Iris pigment epithelial cell (primary cell): ENCODE results near the gene WNT7A.

ENCODE experiments used
- DNase-seq: peaks from one replicate; pipeline ENCODE4 v3.0.0-alpha.2; 2011; ENCODE audit warnings: low read depth

The WNT7A gene

GRCh38 chr3:13845806-13846205 lies 34.1 kb downstream of the WNT7A start:
- no peak for DNase-seq

DNA sequence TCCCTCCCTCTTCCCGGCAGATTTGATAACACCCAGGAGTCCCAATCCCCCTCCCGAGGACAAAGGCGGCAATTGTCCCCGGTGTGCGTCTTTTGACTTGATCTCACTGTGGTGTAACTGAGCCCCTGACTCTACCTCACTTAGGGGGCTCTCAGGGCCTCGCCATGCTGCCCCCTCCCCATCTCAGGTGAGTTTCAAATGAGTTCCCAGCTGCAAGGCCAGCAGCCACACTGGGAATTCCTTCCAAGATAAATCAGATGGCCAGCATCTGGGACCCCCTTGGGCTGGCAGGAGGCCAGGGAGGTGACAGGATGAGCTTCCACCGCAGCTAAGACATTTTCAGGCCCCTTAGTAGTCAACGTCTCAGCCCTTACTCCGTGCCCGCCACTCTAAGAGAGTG lies 35.0 kb downstream of the WNT7A start:
- no peak for DNase-seq

DNA sequence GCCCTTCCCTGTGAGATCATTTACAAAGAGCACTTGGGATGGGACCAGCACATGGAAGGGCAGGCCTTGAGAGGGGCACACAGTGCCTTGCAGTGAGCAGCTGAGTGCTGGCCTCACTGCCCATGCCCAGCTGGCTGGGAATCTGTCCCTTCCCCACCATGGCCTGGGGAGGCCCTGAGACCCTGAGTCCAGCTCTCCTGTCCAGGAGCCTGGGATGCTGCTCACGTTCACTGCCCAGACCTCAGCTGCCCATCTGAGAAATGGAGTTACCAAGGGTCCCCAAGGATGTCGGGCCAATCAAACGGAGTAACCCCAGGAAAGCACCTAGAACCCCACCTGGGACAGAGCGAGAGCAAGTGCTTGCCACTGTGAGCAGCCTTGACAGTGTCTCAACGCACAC lies 35.6 kb downstream of the WNT7A start:
- no peak for DNase-seq

- DNase-seq: no peak
These were observed 36.5 kb downstream of the WNT7A start for GRCh38 chr3:13843351-13843750.

GRCh38 chr3:13842226-13842625 lies 37.6 kb downstream of the WNT7A start:
- no peak for DNase-seq

- DNase-seq: no peak
These were observed 38.0 kb downstream of the WNT7A start for GRCh38 chr3:13841826-13842225.

DNA sequence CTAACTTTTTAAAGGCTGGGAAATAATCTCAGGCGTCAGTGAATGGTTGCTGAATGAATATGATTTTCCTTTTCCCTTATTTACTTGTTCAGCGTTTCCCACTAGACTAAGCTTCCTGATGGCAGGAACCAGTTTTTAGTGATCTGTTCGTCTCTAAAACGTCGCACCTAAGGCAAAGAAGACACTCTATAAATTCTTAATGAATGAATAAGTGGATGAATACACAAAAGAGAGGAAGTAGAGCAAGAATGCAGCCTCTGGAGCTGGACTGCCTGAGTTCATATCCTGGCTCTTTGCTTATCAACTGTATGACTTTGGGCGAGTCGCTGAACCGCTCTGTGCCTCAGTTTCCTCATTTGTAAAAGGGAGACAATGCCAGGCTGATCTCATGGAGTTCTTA lies 38.7 kb downstream of the WNT7A start:
- no peak for DNase-seq

GRCh38 chr3:13840456-13840855 lies 39.4 kb downstream of the WNT7A start:
- DNase-seq: no peak

GRCh38 chr3:13839726-13840340 lies 40.0 kb downstream of the WNT7A start:
- DNase-seq: no peak

DNA sequence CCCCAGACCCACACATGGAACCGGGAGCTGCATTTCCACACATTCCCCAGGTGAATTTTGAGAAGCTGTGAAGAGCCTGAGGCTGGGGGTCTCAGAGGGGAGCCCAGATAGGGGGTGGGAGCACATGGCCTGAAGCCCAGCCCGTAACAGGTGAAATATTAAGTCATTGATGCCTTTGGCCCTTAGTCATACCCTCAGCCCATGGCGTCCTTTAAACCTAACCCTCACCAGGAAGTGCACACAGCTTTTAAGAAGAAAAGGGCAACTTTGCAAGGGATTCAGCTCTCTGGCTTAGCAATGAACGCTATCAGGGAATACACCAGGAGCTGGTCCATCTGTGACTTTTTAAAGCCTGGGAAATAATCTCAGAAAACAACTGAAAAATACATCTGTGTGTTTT lies 40.6 kb downstream of the WNT7A start:
- no peak for DNase-seq

DNA sequence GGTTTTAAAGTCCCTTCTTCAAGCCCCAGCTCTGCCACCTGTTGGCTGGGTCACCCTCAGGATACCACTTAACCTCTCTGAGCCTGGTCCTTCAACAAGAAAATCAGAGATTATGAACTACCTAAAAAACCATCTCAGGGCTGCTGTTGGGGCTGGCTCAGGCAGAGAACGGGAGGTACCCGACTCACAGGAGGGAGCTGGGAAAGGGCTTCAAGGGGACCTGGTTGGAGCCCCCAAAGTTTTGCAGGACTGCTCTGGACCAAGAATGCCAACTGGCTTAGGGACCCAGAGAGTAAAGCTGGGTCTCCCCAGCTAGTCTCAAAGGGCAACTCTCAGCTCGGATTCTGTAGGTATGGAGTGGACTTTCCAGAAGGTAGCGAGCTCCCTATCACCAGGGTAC lies 41.5 kb downstream of the WNT7A start:
- no peak for DNase-seq

GRCh38 chr3:13837751-13838150 lies 42.1 kb downstream of the WNT7A start:
- no peak for DNase-seq

GRCh38 chr3:13836658-13837587 lies 42.9 kb downstream of the WNT7A start:
- DNase-seq: no peak

DNA sequence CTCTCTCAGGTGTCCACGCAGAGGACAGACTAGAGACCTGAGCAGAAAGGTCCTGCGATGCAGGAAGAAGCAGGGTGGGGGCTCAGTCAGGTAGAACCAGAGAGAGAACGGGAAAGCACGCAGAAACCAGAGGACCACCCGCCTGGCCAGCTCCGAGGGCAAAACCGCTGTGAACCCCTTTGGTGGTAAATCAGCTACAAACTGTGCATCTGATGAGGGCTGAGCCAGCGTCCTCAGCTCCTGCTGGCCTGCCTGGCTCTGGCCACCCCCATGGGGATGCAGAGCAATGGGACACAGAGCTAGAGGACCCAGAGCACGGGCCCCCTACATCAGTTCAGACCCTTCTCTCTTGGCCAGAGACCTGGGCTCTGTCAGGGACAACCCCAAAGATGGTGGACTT lies 44.6 kb downstream of the WNT7A start:
- DNase-seq: no peak

DNA sequence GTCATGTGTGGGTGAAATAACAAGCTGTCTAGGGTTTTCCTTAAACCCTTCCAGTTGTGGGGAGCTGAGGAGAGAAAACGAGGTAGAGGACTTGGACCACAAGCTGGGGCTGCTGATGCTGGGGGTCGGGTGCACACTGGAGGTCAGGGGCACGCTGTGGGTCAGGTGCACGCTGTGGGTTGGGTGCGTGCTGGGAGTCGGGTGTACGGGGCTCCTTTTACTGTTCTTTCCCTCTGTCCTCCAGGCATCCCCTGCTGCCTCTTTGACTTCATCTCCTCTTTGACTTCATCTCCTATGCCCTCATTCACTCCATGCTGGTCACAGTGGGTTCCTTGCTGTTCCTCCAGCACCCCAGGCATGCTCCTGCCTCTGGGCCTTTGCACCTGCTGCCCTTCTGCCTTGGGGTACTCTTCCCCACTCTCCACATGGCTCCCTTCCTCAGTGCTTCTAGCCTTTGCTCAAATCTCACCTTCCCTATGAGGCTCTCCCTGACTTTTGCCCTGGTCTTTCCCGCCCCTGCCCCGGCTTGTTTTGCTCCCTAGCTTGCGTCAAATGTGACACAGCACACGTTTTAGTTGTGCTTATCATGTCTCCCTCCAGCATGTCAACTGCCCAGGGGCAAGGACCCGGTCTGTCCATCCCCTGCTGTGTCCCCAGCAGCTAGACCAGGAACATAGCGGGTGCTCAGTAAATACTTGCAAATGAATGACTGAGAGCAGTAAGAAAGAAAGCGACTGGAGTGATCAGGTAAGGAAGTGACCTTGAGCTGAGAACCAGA lies 45.4 kb downstream of the WNT7A start:
- DNase-seq: no peak

GRCh38 chr3:13833506-13834257 lies 46.2 kb downstream of the WNT7A start:
- DNase-seq: no peak

DNA sequence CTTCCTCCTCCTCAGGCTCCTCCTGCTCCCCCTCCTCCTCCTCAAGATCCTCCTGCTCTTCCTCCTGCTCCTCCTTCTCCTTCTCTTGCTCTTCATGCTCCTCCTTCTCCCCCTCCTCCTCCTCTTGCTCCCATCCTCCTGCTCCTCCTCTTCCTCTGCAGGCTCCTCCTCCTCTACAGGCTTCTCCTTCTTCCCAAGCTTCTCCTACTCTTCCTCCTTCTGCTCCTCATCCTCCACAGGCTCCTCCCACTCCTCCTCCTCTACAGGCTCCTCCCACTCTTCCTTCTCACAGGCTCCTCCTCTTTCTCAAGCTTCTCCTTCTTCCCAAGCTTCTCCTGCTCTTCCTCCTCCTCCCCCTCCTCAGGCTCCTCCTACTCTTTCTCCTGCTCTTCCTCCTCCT lies 47.7 kb downstream of the WNT7A start:
- no peak for DNase-seq

GRCh38 chr3:13831386-13831996 lies 48.4 kb downstream of the WNT7A start:
- DNase-seq: no peak

GRCh38 chr3:13829311-13829710 lies 50.6 kb downstream of the WNT7A start:
- no peak for DNase-seq

DNA sequence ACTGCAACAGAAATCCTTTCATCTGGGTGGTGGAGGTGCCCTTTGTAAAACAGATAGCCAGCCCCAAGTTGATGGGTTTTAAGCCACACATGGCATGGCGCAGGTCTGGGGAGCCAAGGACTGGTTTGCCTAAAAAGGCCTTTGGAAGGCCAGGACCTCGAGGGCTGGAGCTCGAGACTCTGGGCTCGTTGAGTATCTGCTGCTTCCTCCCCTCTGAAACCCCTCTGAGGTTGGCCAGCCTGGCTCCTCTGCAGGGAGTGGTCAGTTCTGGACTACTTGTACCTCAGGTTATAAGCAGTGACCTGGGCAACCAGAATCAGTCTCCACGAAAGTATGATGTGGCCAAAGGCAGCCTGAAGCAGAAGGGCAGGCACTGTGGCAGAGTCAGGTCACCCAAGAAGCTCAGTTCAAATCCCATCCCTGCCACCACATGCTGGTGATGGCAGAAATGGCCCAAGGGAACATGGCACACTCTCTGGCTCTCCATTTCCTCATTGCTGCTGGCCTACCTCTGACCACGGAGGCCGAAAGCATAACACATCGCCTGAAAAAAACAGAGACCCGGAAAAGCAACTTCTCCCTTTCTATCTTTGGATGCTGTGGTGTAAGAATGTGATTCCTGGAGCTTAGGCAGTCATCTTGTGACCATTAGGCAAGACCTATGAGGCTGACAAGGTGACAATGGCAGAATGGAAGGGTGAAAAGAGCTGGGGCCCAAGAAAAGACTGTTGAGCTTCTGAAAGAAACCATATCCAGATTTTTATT lies 51.2 kb downstream of the WNT7A start:
- DNase-seq: no peak

- no peak for DNase-seq
These were observed 52.2 kb downstream of the WNT7A start for GRCh38 chr3:13827699-13828098.
